ENCODE measurements around the gene TBL3.
A peak's percentile ranks its signal among the peaks of the same experiment; 100 is the strongest.

Gene TBL3

DNA sequence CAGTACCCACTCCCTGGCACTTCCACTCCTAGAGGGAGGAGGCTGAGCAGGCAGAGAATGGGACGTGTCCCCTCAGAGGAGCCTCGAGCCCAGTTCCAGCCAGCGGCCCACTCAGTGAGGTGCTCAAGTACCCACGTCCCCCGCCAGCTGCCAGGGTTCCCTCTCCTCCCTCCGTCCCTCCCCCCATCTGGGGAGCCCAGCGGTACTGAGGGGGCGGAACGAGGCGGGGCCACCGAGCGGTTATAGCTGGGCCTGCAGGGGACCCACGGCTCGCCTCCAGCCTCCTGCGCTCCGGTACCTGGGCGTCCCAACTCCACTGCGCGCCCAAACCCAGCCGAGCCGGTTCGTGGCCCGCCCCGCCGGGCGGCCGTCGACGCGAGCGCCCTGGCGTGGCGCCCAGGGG is 47.7 kb downstream of the TBL3 start, which contains the start of gene NPW:
NPW (plus strand) TSS at position 268 of the 403 bp plus-strand sequence.
- DNase-seq (ENCODE audit: low read depth) = no peak

- DNase-seq (ENCODE audit: low read depth) = no peak
These were observed 48.3 kb downstream of the TBL3 start for GRCh38 chr16:2019921-2020831.

GRCh38 chr16:2022723-2023091 is 50.9 kb downstream of the TBL3 start:
- no peak for DNase-seq (ENCODE audit: low read depth)

DNA sequence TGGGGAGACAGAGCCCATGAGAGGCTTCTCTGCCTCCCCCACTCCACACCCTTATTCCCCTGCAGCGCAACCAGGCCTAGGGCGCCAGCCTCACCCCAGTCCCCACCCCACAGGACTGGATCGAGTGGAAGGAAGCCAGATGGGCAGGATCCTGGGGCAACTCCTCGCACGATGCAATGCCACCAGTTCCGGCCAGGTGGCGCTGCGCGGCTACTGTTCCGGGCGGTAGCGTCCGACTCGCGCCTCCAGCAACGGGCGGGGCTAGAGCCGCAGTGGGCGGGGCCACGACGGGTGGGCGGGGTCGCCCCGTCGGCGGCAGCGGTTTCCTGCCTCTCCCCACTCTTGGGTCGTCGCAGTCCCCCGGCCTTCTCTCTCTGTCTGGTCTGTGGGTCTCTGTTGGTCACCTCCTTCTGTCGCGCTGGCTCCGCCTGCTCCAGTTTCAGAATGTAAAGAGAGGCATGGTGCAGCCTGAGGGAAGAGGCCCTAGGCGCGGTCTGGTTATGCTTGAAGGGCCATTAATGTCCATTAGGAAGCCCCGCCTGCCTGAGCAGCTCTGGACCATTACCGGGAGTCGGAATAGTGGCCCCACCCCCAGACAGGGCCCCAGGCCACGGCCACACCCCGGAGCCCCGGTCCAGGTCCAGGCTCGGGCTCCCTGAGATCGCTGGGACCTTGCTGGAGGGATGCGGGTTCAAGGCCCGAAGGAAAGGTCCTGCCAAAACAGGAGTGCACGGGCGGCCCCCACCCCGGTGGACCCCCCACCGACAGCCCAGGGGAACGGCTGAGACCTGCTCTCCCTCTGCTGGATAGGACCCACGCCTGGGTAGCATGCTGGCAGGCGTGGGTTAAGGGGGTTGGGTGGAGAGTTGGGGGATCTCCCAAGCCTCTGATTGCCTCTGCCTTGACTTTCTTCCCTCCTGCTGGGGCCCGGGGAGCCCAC is 51.5 kb downstream of the TBL3 start:
- peak; percentile 64 for DNase-seq (ENCODE audit: low read depth)

DNA sequence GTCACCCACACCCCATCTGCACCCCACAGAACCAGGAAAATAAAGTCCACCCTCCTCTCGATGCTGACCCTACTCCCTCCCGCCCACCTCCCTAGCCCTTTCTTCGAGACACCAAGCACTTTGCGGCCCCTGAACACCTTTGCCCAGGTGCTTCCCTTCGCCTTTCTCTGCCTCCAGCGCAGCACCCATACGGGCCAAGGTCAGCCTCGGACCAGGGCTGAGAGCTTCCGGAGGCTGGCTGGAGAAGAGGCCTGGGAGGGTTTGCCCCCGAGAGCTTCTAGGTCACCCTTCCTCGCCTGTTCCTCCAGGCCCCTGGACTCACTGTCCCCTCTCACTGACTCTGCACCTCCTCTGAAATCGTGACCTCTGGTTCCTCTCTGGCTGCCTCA is 52.2 kb downstream of the TBL3 start:
- no peak for DNase-seq (ENCODE audit: low read depth)

- no peak for DNase-seq (ENCODE audit: low read depth)
These were observed 53.4 kb downstream of the TBL3 start for GRCh38 chr16:2025251-2025650.

- DNase-seq (ENCODE audit: low read depth) = no peak
These were observed 54.1 kb downstream of the TBL3 start for GRCh38 chr16:2025878-2026460.

- DNase-seq (ENCODE audit: low read depth) = no peak
These were observed 54.7 kb downstream of the TBL3 start, which contains the start of gene NHERF2 for GRCh38 chr16:2026461-2027023. NHERF2 (plus strand) TSS chr16:2026902; CDS start chr16:2027006, 104 bp downstream.

- DNase-seq (ENCODE audit: low read depth) = no peak
These were observed 55.5 kb downstream of the TBL3 start for GRCh38 chr16:2027024-2028010.

- no peak for DNase-seq (ENCODE audit: low read depth)
These were observed 56.3 kb downstream of the TBL3 start for GRCh38 chr16:2028146-2028545.

DNA sequence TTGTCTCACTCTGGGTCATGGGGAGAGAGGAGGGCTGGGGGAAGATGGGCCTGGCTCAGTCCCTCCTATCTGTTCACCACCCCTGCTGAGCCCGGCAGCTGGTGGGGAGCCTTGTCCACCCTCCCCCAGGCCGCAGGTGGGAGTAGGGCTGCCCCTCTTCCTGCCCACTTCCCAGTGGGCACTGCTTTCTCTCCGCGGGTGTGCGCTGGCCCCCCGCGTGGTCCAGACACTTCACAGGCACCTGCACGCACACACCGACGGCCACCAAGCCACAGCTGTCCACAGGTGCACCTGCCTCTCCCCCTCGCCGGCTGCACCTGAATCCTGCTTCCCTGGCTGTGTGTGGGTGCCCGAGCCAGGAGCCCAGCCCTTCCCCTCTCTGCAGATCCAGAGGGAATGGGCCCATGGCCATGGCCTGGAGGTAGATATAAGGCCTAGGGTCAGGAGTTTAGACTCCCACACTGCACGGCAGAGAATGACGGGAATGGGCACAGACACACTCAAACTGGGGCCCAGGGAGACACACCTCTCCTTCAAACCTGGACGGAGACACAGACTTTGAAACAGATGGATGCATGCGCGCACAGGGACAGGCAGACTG is 56.9 kb downstream of the TBL3 start:
- no peak for DNase-seq (ENCODE audit: low read depth)

- no peak for DNase-seq (ENCODE audit: low read depth)
These were observed 57.5 kb downstream of the TBL3 start for GRCh38 chr16:2029350-2029749.

DNA sequence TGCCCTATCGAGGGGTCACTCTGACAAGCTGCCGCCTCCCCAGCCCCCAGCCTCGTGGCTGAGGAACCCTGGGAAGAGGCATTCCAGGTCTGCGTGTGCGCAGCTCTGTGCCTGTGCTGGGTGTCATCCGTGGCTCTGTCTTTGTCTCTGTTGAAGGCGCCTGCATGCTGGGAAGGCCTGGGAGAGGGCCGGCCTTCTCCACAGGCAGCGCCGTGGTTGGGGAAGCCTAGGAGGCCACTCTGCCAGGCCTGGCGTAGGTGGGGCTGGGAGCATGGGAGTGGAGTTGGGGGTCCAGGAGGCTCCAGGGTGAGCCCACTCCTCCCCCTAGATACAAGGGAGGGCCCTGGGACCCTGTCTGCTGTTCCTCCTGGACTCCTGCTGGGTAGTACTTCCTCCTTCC is 58.2 kb downstream of the TBL3 start:
- DNase-seq (ENCODE audit: low read depth) = no peak

DNA sequence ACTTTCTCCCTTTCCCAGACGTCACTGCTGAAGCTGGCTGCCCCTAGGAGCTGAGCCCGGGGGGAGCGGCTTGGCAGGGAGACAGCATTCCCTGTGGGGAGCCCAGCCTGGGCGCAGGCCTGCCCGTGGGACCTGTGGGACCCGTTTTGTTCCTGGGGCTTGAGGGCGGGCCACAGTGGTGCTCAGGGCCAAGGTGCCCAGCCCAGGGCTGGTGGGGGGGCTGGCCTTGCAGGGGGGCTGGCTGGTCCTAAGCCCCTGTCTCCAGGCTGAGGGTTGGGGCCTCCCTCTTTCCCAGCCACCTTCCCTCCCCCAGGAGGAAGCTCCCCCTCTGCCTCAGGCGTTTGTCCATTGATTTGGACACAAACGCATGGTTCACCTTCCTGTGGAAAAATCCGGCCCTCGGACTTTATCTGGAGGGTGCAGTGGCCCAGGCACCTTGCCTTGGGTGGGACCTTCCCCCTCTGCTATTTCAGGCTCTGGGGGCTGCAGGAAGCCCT is 59.3 kb downstream of the TBL3 start:
- no peak for DNase-seq (ENCODE audit: low read depth)

Measured in HS-27A (cell line).